Prostate gland (tissue), 2 donors: ENCODE data around the gene THRAP3. TPM values are rescaled to one million over a fixed set of nuclear protein-coding genes. Genes with fewer than 3 reads are reported as not detected.

Experiments used
- DNase-seq: peaks from one replicate; pipeline ENCODE4 v3.0.0-alpha.2; 2019; ENCODE audit warnings: low spot score
- H3K27ac ChIP-seq, 2 donors: fragments of 200-600 bp; sonication (generic); 2 replicates each; pipeline ENCODE4 v1.5.1; 2017 to 2019
- H3K27me3 ChIP-seq: fragments of 200-600 bp; sonication (generic); replicated peaks from 2 replicates; pipeline ENCODE4 v1.5.1; 2019; ENCODE audit not compliant: insufficient read depth
- H3K36me3 ChIP-seq, 2 donors: fragments of 200-600 bp; sonication (generic); 1 replicate in 1 of 2; 2 replicates in 1 of 2; pipeline versions ENCODE4 v1.5.1 to v1.8.1; 2017 to 2019
- H3K4me1 ChIP-seq: fragments of 200-600 bp; sonication (generic); replicated peaks from 2 replicates; pipeline ENCODE4 v1.5.1; 2019
- H3K4me3 ChIP-seq, 2 donors: fragments of 200-600 bp; sonication (generic); 2 replicates each; pipeline ENCODE4 v1.5.1; 2017 to 2019
- H3K9me3 ChIP-seq: fragments of 200-600 bp; sonication (generic); 2 replicates; pipeline ENCODE4 v1.5.1; 2017
- CTCF ChIP-seq, 4 experiments: fragments of 200-600 bp in 2 of 4; fragments of 450-650 bp in 2 of 4; sonication (generic) in 2 of 4; IDR thresholded peaks; 1 replicate in 3 of 4; 2 replicates in 1 of 4; pipeline ENCODE4 v1.5.1; 2016 to 2019; ENCODE audit warnings: antibody characterized with exemption in 4 of 4, mild to moderate bottlenecking in 2 of 4, moderate library complexity in 2 of 4
- POLR2A ChIP-seq: fragments of 450-650 bp; IDR thresholded peaks from one replicate; pipeline ENCODE4 v1.6.1; 2016; ENCODE audit warnings: antibody characterized with exemption, mild to moderate bottlenecking
- POLR2AphosphoS5 ChIP-seq: sonication (generic); formaldehyde crosslinking; IDR thresholded peaks from one replicate; pipeline ENCODE4 v1.6.1; 2017; ENCODE audit warnings: antibody characterized with exemption
- WGBS: methylation state at CpG from one replicate; pipeline ENCODE4 v1.1.5; 2018; 5-methylcytosine and 5-hydroxymethylcytosine counted together
- intact Hi-C: fragments of 100-400 bp; cut with DNase I; formaldehyde crosslinking; loops from one replicate; pipeline ENCODE4 v1.14.2; 2022
- total RNA-seq, 2 donors: library from RNA; depleted of rRNA; stranded (reverse); fragments of >200 nt; gene quantifications; one replicate each; pipeline ENCODE4 v1.1.0, GENCODE V29; 2016

THRAP3 gene
- total RNA-seq, 2 donors from 2014 or later = 100 to 123 TPM

GRCh38 chr1:36341626-36342320 is 117.5 kb downstream of the THRAP3 start:
- intact Hi-C loops = loop anchor here (2.0 kb wide), 1 partner anchor 79 kb away; no protein-coding TSS in a partner anchor
- WGBS = 88% methylated on average over 33 of the region's 34 CpGs
- Histone ChIP-seq H3K27me3 (no peaks in the 10 kb centered on the region), H3K36me3 (no peaks in the 10 kb centered on the region), H3K9me3 (no peaks in the 10 kb centered on the region), H3K4me3 (no peak overlapping the region), H3K27ac (no peak overlapping the region), H3K4me1 (no peaks in the 10 kb centered on the region)
- TF ChIP-seq POLR2AphosphoS5 = no peak
- no peak for TF ChIP-seq CTCF (IDR thresholded peaks at IDR 0.05)
- TF ChIP-seq POLR2A = no peak
- no peak for DNase-seq

GRCh38 chr1:36342426-36343185 is 118.4 kb downstream of the THRAP3 start:
- no peaks in the 10 kb centered on the region for H3K27me3 ChIP-seq
- H3K4me3 ChIP-seq = no peak overlapping the region
- intact Hi-C loops = loop anchor here (2.0 kb wide), 1 partner anchor 78 kb away; no protein-coding TSS in a partner anchor
- H3K27ac ChIP-seq = peak overlapping the region in 1 of 2 donors; percentile 18
- WGBS = 77% methylated on average over 10 of the region's 10 CpGs
- no peaks in the 10 kb centered on the region for H3K36me3 ChIP-seq
- no peak for DNase-seq
- H3K4me1 ChIP-seq = no peaks in the 10 kb centered on the region
- TF ChIP-seq POLR2A = no peak
- TF ChIP-seq CTCF (IDR thresholded peaks at IDR 0.05) = peak in 3 of 4 experiments; percentile 64 to 74 (median 67)
- TF ChIP-seq POLR2AphosphoS5 = peak; percentile 13
- H3K9me3 ChIP-seq = no peaks in the 10 kb centered on the region

- no peak for TF ChIP-seq CTCF (IDR thresholded peaks at IDR 0.05)
- no peak for TF ChIP-seq POLR2AphosphoS5
- TF ChIP-seq POLR2A = no peak
- 92% methylated on average over 24 of the region's 24 CpGs for WGBS
- Histone ChIP-seq H3K9me3 (no peaks in the 10 kb centered on the region), H3K36me3 (peaks cover 0 to 5% of the 10 kb centered on the region in 2 donors), H3K4me1 (no peaks in the 10 kb centered on the region), H3K27ac (no peak overlapping the region), H3K4me3 (no peak overlapping the region), H3K27me3 (no peaks in the 10 kb centered on the region)
- intact Hi-C loops = loop anchor here (2.0 kb wide), 1 partner anchor 77 kb away; no protein-coding TSS in a partner anchor
- no peak for DNase-seq
Measured at GRCh38 chr1:36343651-36344394, 119.6 kb downstream of the THRAP3 start.

GRCh38 chr1:36344395-36344680 is 120.1 kb downstream of the THRAP3 start:
- Histone ChIP-seq H3K4me3 (no peak overlapping the region), H3K36me3 (peaks cover 0 to 5% of the 10 kb centered on the region in 2 donors), H3K4me1 (no peaks in the 10 kb centered on the region), H3K9me3 (no peaks in the 10 kb centered on the region), H3K27me3 (no peaks in the 10 kb centered on the region), H3K27ac (no peak overlapping the region)
- no peak for DNase-seq
- TF ChIP-seq POLR2A = no peak
- TF ChIP-seq POLR2AphosphoS5 = no peak
- TF ChIP-seq CTCF (IDR thresholded peaks at IDR 0.05) = no peak
- intact Hi-C loops = no loop called here
- 89% methylated on average over 8 of the region's 8 CpGs for WGBS
